ENCODE data around the gene MAGT1.
"Not testable (repeated sequence)": the region's sequence is repeated elsewhere in the genome, so short reads cannot be mapped to it uniquely, and the experiment has no call there.

Gene MAGT1

GRCh38 chrX:77935886-77936285, 40.7 kb upstream of the MAGT1 start:
- DNase-seq (ENCODE audit: extremely low spot score) = no peak
- ChIA-PET CTCF (interaction anchor here (0.5 kb wide), 1 partner anchor 397 kb away, joined by 3 read pairs; no protein-coding TSS in a partner anchor), POLR2A (no interaction called here)
- TF ChIP-seq CTBP1 (IDR thresholded peaks at IDR 0.05; ENCODE audit: borderline replicate concordance) = no peak
- TF ChIP-seq BHLHE40 (IDR thresholded peaks at IDR 0.05; ENCODE audit: borderline replicate concordance) = no peak
- no peak for TF ChIP-seq HDGF (IDR thresholded peaks at IDR 0.05; ENCODE audit: borderline replicate concordance)
- no peak for TF ChIP-seq FOXA1 (IDR thresholded peaks at IDR 0.05)
- TF ChIP-seq ELF4 (IDR thresholded peaks at IDR 0.05) = no peak
- no peak for TF ChIP-seq NFRKB (IDR thresholded peaks at IDR 0.05)
- TF ChIP-seq SUZ12 (IDR thresholded peaks at IDR 0.05) = no peak
- no peak for TF ChIP-seq L3MBTL2 (conservative IDR thresholded peaks at IDR 0.05)
- TF ChIP-seq FOXK2 (IDR thresholded peaks at IDR 0.05) = no peak
- no peak for TF ChIP-seq FOXM1 (IDR thresholded peaks at IDR 0.05; ENCODE audit: borderline replicate concordance)
- no peak for TF ChIP-seq ARNT (IDR thresholded peaks at IDR 0.05)
- TF ChIP-seq SP1 (IDR thresholded peaks at IDR 0.05) = no peak
- TF ChIP-seq TARDBP (IDR thresholded peaks at IDR 0.05) = no peak
- TF ChIP-seq ZNF384 (IDR thresholded peaks at IDR 0.05) = no peak
- TF ChIP-seq LEF1 (IDR thresholded peaks at IDR 0.05; ENCODE audit: borderline replicate concordance) = no peak
- no peak for TF ChIP-seq PKNOX1 (IDR thresholded peaks at IDR 0.05)

GRCh38 chrX:77930581-77930980, 35.3 kb upstream of the MAGT1 start:
- DNase-seq (ENCODE audit: extremely low spot score) = no peak
- TF ChIP-seq FOXA1 (IDR thresholded peaks at IDR 0.05) = no peak
- no peak for TF ChIP-seq TARDBP (IDR thresholded peaks at IDR 0.05)
- no peak for TF ChIP-seq ARNT (IDR thresholded peaks at IDR 0.05)
- no peak for TF ChIP-seq ELF4 (IDR thresholded peaks at IDR 0.05)
- no peak for TF ChIP-seq NFRKB (IDR thresholded peaks at IDR 0.05)
- POLR2A ChIA-PET = no interaction called here
- CTCF ChIA-PET = no interaction called here

- no peak for DNase-seq (ENCODE audit: extremely low spot score)
- POLR2A ChIA-PET = no interaction called here
- TF ChIP-seq BHLHE40 (IDR thresholded peaks at IDR 0.05; ENCODE audit: borderline replicate concordance) = no peak
- no peak for TF ChIP-seq FOXM1 (IDR thresholded peaks at IDR 0.05; ENCODE audit: borderline replicate concordance)
- TF ChIP-seq ZNF384 (IDR thresholded peaks at IDR 0.05) = no peak
- no peak for TF ChIP-seq NFRKB (IDR thresholded peaks at IDR 0.05)
- TF ChIP-seq FOXK2 (IDR thresholded peaks at IDR 0.05) = no peak
- no peak for TF ChIP-seq CTBP1 (IDR thresholded peaks at IDR 0.05; ENCODE audit: borderline replicate concordance)
- TF ChIP-seq LEF1 (IDR thresholded peaks at IDR 0.05; ENCODE audit: borderline replicate concordance) = no peak
- TF ChIP-seq L3MBTL2 (conservative IDR thresholded peaks at IDR 0.05) = no peak
- TF ChIP-seq FOXA1 (IDR thresholded peaks at IDR 0.05) = no peak
- TF ChIP-seq PKNOX1 (IDR thresholded peaks at IDR 0.05) = no peak
- TF ChIP-seq SP1 (IDR thresholded peaks at IDR 0.05) = no peak
- TF ChIP-seq ARNT (IDR thresholded peaks at IDR 0.05) = no peak
- no peak for TF ChIP-seq HDGF (IDR thresholded peaks at IDR 0.05; ENCODE audit: borderline replicate concordance)
- no peak for TF ChIP-seq ELF4 (IDR thresholded peaks at IDR 0.05)
- CTCF ChIA-PET = no interaction called here
Measured at GRCh38 chrX:77925764-77926163, 30.5 kb upstream of the MAGT1 start.

DNA sequence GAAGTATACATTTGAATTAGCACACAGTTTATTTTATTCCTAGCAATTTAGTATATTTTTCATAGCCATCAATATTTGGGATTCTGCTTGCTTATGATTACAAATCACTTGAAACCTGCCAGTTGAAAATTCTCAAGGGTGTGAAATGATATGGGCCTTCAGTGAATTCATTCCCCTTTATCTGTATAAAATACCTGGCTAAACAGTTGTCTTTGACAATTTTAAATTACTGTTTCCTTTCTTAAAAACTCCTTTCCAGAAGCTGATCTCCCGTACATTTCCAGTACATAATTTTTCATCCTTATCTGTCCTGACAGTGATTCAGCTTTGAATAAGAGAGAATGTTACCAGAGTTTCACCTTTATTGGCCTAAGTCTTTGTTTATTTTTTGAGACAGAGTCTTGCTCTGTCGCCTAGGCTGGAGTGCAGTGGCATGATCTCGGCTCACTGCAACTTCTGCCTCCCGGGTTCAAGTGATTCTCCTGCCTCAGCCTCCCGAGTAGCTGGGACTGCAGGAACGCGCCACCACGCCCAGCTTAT, 29.2 kb upstream of the MAGT1 start:
- CTCF ChIA-PET = interaction anchor here (0.6 kb wide), 1 partner anchor 73 kb away, joined by 3 read pairs; no protein-coding TSS in a partner anchor
- POLR2A ChIA-PET = no interaction called here
- no peak for DNase-seq (ENCODE audit: extremely low spot score)
- TF ChIP-seq FOXK2 (IDR thresholded peaks at IDR 0.05) (no peak), SP1 (IDR thresholded peaks at IDR 0.05) (no peak), L3MBTL2 (conservative IDR thresholded peaks at IDR 0.05) (no peak), FOXA1 (IDR thresholded peaks at IDR 0.05) (no peak), NFRKB (IDR thresholded peaks at IDR 0.05) (no peak), SUZ12 (IDR thresholded peaks at IDR 0.05) (no peak), BHLHE40 (IDR thresholded peaks at IDR 0.05; ENCODE audit: borderline replicate concordance) (no peak), FOXM1 (IDR thresholded peaks at IDR 0.05; ENCODE audit: borderline replicate concordance) (no peak), CTBP1 (IDR thresholded peaks at IDR 0.05; ENCODE audit: borderline replicate concordance) (no peak), ZNF384 (IDR thresholded peaks at IDR 0.05) (no peak), HDGF (IDR thresholded peaks at IDR 0.05; ENCODE audit: borderline replicate concordance) (no peak), LEF1 (IDR thresholded peaks at IDR 0.05; ENCODE audit: borderline replicate concordance) (no peak), PKNOX1 (IDR thresholded peaks at IDR 0.05) (no peak), ARNT (IDR thresholded peaks at IDR 0.05) (no peak), ELF4 (IDR thresholded peaks at IDR 0.05) (no peak), TARDBP (IDR thresholded peaks at IDR 0.05) (no peak)

DNA sequence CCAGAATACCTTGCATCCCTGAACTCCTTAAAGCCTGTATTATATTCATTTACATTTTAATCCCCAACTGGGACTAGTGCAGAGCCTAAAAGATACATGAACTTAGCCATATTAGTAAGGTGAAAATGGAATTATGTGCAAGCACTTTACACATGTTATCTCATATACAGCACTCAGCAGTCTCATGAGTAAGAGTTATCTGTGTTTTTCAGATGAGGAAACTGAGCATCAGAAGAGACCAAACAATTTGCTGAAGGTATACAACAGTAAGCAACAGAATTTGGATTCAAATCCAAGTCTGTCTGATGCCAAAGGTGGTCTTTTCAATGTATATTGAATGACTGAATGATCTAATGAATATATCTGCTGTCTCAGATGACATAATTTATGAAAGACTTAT, 27.6 kb upstream of the MAGT1 start:
- ChIA-PET CTCF (no interaction called here), POLR2A (no interaction called here)
- TF ChIP-seq LEF1 (IDR thresholded peaks at IDR 0.05; ENCODE audit: borderline replicate concordance) (no peak), FOXK2 (IDR thresholded peaks at IDR 0.05) (no peak), SP1 (IDR thresholded peaks at IDR 0.05) (no peak), HDGF (IDR thresholded peaks at IDR 0.05; ENCODE audit: borderline replicate concordance) (no peak), ARNT (IDR thresholded peaks at IDR 0.05) (no peak), BHLHE40 (IDR thresholded peaks at IDR 0.05; ENCODE audit: borderline replicate concordance) (no peak), FOXM1 (IDR thresholded peaks at IDR 0.05; ENCODE audit: borderline replicate concordance) (no peak), SUZ12 (IDR thresholded peaks at IDR 0.05) (no peak), L3MBTL2 (conservative IDR thresholded peaks at IDR 0.05) (no peak), ELF4 (IDR thresholded peaks at IDR 0.05) (no peak), PKNOX1 (IDR thresholded peaks at IDR 0.05) (no peak), ZNF384 (IDR thresholded peaks at IDR 0.05) (no peak), TARDBP (IDR thresholded peaks at IDR 0.05) (no peak), CTBP1 (IDR thresholded peaks at IDR 0.05; ENCODE audit: borderline replicate concordance) (no peak), FOXA1 (IDR thresholded peaks at IDR 0.05) (no peak), NFRKB (IDR thresholded peaks at IDR 0.05) (no peak)
- DNase-seq (ENCODE audit: extremely low spot score) = no peak

DNA sequence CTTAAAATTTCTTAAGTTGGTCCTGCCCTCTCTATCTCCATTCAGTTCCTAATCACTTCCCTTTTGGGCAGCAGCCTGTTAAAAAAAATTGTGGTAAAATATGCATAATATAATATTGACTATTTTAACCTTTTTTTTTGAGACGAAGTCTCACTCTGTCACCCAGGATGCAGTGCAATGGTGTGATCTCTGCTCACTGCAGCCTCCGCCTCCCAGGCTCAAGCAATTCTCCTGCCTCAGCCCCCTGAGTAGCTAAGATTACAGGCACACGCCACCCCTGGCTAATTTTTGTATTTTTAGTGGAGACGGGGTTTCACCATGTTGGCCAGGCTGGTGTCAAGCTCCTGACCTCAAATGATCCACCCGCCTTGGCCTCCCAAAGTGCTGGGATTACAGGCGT, 24.1 kb upstream of the MAGT1 start:
- CTCF ChIA-PET = interaction anchor here (0.6 to 0.7 kb wide), 2 partner anchors 9 to 13 kb away, joined by 3 read pairs; partner anchors contain the start of gene ATP7A
- POLR2A ChIA-PET; DNase-seq (ENCODE audit: extremely low spot score): not testable (repeated sequence)
